H1 (cell line): Measurements from ENCODE around the gene UQCRFS1. TPM values are rescaled to one million over a fixed set of nuclear protein-coding genes. Genes with fewer than 3 reads are reported as not detected.

Source experiments
- CTCF ChIA-PET: fragments of 300-600 bp; sonication (Branson Sonifier 250); formaldehyde crosslinking; loops from one replicate; lab custom pipeline; 2021; ENCODE audit not compliant: partially characterized antibody; lab: Charles Lee
- POLR2A ChIA-PET: fragments of 300-600 bp; sonication (Branson Sonifier 250); formaldehyde crosslinking; loops from one replicate; lab custom pipeline; 2021; ENCODE audit warnings: inconsistent platforms; ENCODE audit not compliant: partially characterized antibody; lab: Charles Lee
- DNase-seq, 2 experiments: peaks; one replicate each; pipeline versions ENCODE4 v3.0.0 to v3.0.0-alpha.2; 2010 to 2022; ENCODE audit warnings: low spot score in 2 of 2, low read depth in 1 of 2, mixed read lengths in 1 of 2
- FAIRE-seq: peaks from 2 replicates; lab custom pipeline; 2011; peaks lifted over from hg19 to GRCh38; lab: Jason Lieb, UNC
- H2AFZ ChIP-seq: 2 replicates; pipeline ENCODE4 v1.8.1; 2012; ENCODE audit warnings: low read length, inconsistent platforms
- H2AK5ac ChIP-seq: 2 replicates; pipeline ENCODE4 v1.6.1; 2013; ENCODE audit warnings: low read depth, low read length
- H2BK120ac ChIP-seq: replicated peaks from 2 replicates; pipeline ENCODE3; 2013; ENCODE audit warnings: low read depth, low read length, inconsistent platforms
- H2BK12ac ChIP-seq: 2 replicates; pipeline ENCODE4 v1.6.1; 2013; ENCODE audit warnings: low read depth, low read length
- H2BK15ac ChIP-seq: 2 replicates; pipeline ENCODE4 v1.6.1; 2013; ENCODE audit warnings: low read length
- H2BK20ac ChIP-seq: 2 replicates; pipeline ENCODE4 v1.6.1; 2013; ENCODE audit warnings: low read length
- H2BK5ac ChIP-seq: 2 replicates; pipeline ENCODE4 v1.6.1; 2013; ENCODE audit warnings: low read depth, low read length
- H3K14ac ChIP-seq: 2 replicates; pipeline ENCODE4 v1.6.1; 2013; ENCODE audit warnings: inconsistent platforms; ENCODE audit not compliant: insufficient read length
- H3K18ac ChIP-seq: 2 replicates; pipeline ENCODE4 v1.6.1; 2013; ENCODE audit warnings: low read length; ENCODE audit errors: extremely low read depth
- H3K23ac ChIP-seq: 2 replicates; pipeline ENCODE4 v1.6.1; 2013; ENCODE audit warnings: inconsistent platforms; ENCODE audit not compliant: insufficient read length
- H3K23me2 ChIP-seq: 2 replicates; pipeline ENCODE4 v1.6.1; 2013; ENCODE audit warnings: low read depth, low read length
- H3K27ac ChIP-seq: 2 replicates; pipeline ENCODE4 v1.6.1; 2011; ENCODE audit warnings: low read depth, low read length, inconsistent platforms
- H3K27me3 ChIP-seq, 4 experiments: replicated peaks in 1 of 4; 1 replicate in 1 of 4; 2 replicates in 3 of 4; pipeline versions ENCODE4 v1.6.1 to v1.8.1; 2011 to 2013; ENCODE audit warnings: low read length in 3 of 4, mild to moderate bottlenecking in 3 of 4, inconsistent platforms in 2 of 4, mixed read lengths in 2 of 4, moderate library complexity in 1 of 4; ENCODE audit not compliant: control insufficient read depth in 3 of 4, insufficient read depth in 3 of 4; ENCODE audit errors: extremely low read depth in 1 of 4
- H3K36me3 ChIP-seq, 4 experiments: 2 replicates each; pipeline versions ENCODE4 v1.6.1 to v1.8.1; 2011 to 2013; ENCODE audit warnings: mild to moderate bottlenecking in 4 of 4, low read length in 3 of 4, moderate library complexity in 2 of 4, control low read depth in 1 of 4, inconsistent platforms in 1 of 4; ENCODE audit not compliant: insufficient read depth in 4 of 4, control insufficient read depth in 2 of 4
- H3K4ac ChIP-seq: replicated peaks from 2 replicates; pipeline ENCODE3; 2013; ENCODE audit warnings: low read length, low read depth, mixed read lengths, inconsistent platforms; ENCODE audit not compliant: insufficient read length
- H3K4me1 ChIP-seq, 4 experiments: replicated peaks in 1 of 4; 1 replicate in 1 of 4; 2 replicates in 3 of 4; pipeline versions ENCODE4 v1.6.1 to v1.8.1; 2011 to 2013; ENCODE audit warnings: low read length in 3 of 4, inconsistent platforms in 2 of 4, mixed read lengths in 1 of 4; ENCODE audit not compliant: insufficient read depth in 4 of 4, control insufficient read depth in 3 of 4
- H3K4me2 ChIP-seq, 2 experiments: 2 replicates each; pipeline versions ENCODE4 v1.6.1 to v1.8.1; 2011 to 2013; ENCODE audit warnings: low read depth in 2 of 2, low read length in 2 of 2, control low read depth in 1 of 2, inconsistent platforms in 1 of 2, mild to moderate bottlenecking in 1 of 2; ENCODE audit not compliant: insufficient read depth in 1 of 2
- H3K4me3 ChIP-seq, 4 experiments: fragments of 200-600, 300-600 bp in 1 of 4; sonication (generic), shearing (Covaris generic), sonication (Bioruptor Twin) in 1 of 4; 2 replicates each; pipeline versions ENCODE4 v1.5.1 to v1.8.1; 2011 to 2016; ENCODE audit warnings: low read length in 4 of 4, low read depth in 3 of 4, control low read depth in 2 of 4, inconsistent platforms in 2 of 4, mild to moderate bottlenecking in 2 of 4, mixed read lengths in 1 of 4, moderate library complexity in 1 of 4; ENCODE audit not compliant: insufficient read depth in 2 of 4; ENCODE audit errors: extremely low read depth in 1 of 4
- H3K56ac ChIP-seq: replicated peaks from 2 replicates; pipeline ENCODE3; 2013; ENCODE audit warnings: low read depth, mild to moderate bottlenecking, mixed read lengths, low read length, inconsistent platforms; ENCODE audit not compliant: insufficient read length
- H3K79me1 ChIP-seq: 2 replicates; pipeline ENCODE4 v1.6.1; 2013; ENCODE audit warnings: low read depth, low read length, control low read depth
- H3K79me2 ChIP-seq, 2 experiments: 2 replicates each; pipeline versions ENCODE4 v1.6.1 to v1.8.1; 2012 to 2013; ENCODE audit warnings: low read length in 2 of 2, mild to moderate bottlenecking in 2 of 2, inconsistent platforms in 1 of 2; ENCODE audit not compliant: insufficient read depth in 2 of 2, control insufficient read depth in 1 of 2
- H3K9ac ChIP-seq, 4 experiments: replicated peaks in 1 of 4; 1 replicate in 1 of 4; 2 replicates in 3 of 4; pipeline versions ENCODE4 v1.6.1 to v1.8.1; 2011 to 2013; ENCODE audit warnings: low read depth in 3 of 4, low read length in 3 of 4, control low read depth in 2 of 4, mild to moderate bottlenecking in 2 of 4, moderate library complexity in 2 of 4, inconsistent platforms in 1 of 4; ENCODE audit errors: extremely low read depth in 1 of 4
- H3K9me3 ChIP-seq, 2 experiments: 2 replicates each; pipeline versions ENCODE4 v1.6.1 to v1.8.1; 2012 to 2013; ENCODE audit warnings: mild to moderate bottlenecking in 2 of 2, moderate library complexity in 2 of 2, control low read depth in 1 of 2, inconsistent platforms in 1 of 2, low read depth in 1 of 2, low read length in 1 of 2, mixed read lengths in 1 of 2; ENCODE audit not compliant: insufficient read depth in 2 of 2
- H4K20me1 ChIP-seq, 2 experiments: replicated peaks in 1 of 2; 2 replicates each; pipeline versions ENCODE3 to v1.8.1; 2011 to 2013; ENCODE audit warnings: inconsistent platforms in 2 of 2, low read length in 2 of 2, mild to moderate bottlenecking in 1 of 2; ENCODE audit not compliant: insufficient read depth in 2 of 2, control insufficient read depth in 1 of 2
- H4K5ac ChIP-seq: 2 replicates; pipeline ENCODE4 v1.6.1; 2013; ENCODE audit warnings: low read length, low read depth, mixed read lengths, inconsistent platforms; ENCODE audit not compliant: insufficient read length
- H4K8ac ChIP-seq: 2 replicates; pipeline ENCODE4 v1.8.0; 2013; ENCODE audit warnings: mild to moderate bottlenecking, moderate library complexity, low read length, inconsistent platforms; ENCODE audit not compliant: insufficient read depth; ENCODE audit errors: extremely low read depth
- H4K91ac ChIP-seq: replicated peaks from 2 replicates; pipeline ENCODE3; 2013; ENCODE audit warnings: low read length, mixed read lengths, inconsistent platforms; ENCODE audit not compliant: insufficient read length
- ASH2L ChIP-seq: fragments of 200-600, 300-600 bp; sonication (generic); IDR thresholded peaks from one replicate; pipeline ENCODE4 v1.7.1; 2017; ENCODE audit warnings: low read length
- HDAC2 ChIP-seq, 2 experiments: fragments of 300-600 bp in 1 of 2; sonication (generic) in 1 of 2; IDR thresholded peaks; 2 replicates each; pipeline ENCODE4 v1.6.1; 2011 to 2012; ENCODE audit warnings: low read depth in 2 of 2, low read length in 2 of 2, mild to moderate bottlenecking in 2 of 2, moderate library complexity in 2 of 2, borderline replicate concordance in 1 of 2, inconsistent platforms in 1 of 2
- POU5F1 ChIP-seq: IDR thresholded peaks from 2 replicates; pipeline ENCODE4 v1.6.1; 2011; ENCODE audit warnings: low read depth, mild to moderate bottlenecking, low read length, moderate library complexity
- RFX5 ChIP-seq: IDR thresholded peaks from 2 replicates; pipeline ENCODE4 v1.6.1; 2011; ENCODE audit warnings: low read depth, low read length, improper control_type of control experiment, borderline replicate concordance
- RNF2 ChIP-seq: fragments of 200-900, 300-1000 bp; sonication (generic); IDR thresholded peaks from 2 replicates; pipeline ENCODE4 v1.7.1; 2016; ENCODE audit warnings: borderline replicate concordance, low read depth, mild to moderate bottlenecking, antibody characterized with exemption, low read length; ENCODE audit not compliant: poor library complexity, severe bottlenecking; ENCODE audit errors: missing control alignments
- WGBS, 2 experiments: shearing (Covaris generic) in 1 of 2; methylation state at CpG; one replicate each; pipeline versions ENCODE4 v1.1.6 to v1.1.7; 2013 to 2015; ENCODE audit warnings: low lambda C conversion rate in 2 of 2, mixed read lengths in 2 of 2, inconsistent platforms in 1 of 2, low coverage in 1 of 2, missing lambda C conversion rate in 1 of 2; ENCODE audit not compliant: insufficient replicate concordance in 2 of 2, insufficient coverage in 1 of 2, insufficient read length in 1 of 2; ENCODE audit errors: extremely low coverage in 1 of 2, missing lambda C conversion rate in 1 of 2; 5-methylcytosine and 5-hydroxymethylcytosine counted together
- long read RNA-seq, 2 experiments: library from RNA in 1 of 2; library from capped mRNA in 1 of 2; stranded (forward); transcript quantifications; one replicate each; pipeline ENCODE4 v2.0.0, GENCODE V29; 2021; ENCODE audit warnings: inconsistent platforms in 1 of 2
- polyA minus RNA-seq, 3 experiments: library from RNA; depleted of rRNA, polyadenylated mRNA; stranded (reverse); fragments of >200 nt; gene quantifications; 1 replicate in 2 of 3; 2 replicates in 1 of 3; pipeline ENCODE4 v1.2.3, GENCODE V29; 2011
- polyA plus RNA-seq, 7 experiments: library from polyadenylated mRNA; depleted of rRNA in 3 of 7; stranded (reverse) in 5 of 7; unstranded in 2 of 7; fragments of >200 nt in 5 of 7; fragments of 200-250 nt in 2 of 7; gene quantifications; 1 replicate in 5 of 7; 2 replicates in 1 of 7; 4 replicates in 1 of 7; pipeline versions ENCODE4 v1.2.1 to v1.2.3, GENCODE V29; 2011 to 2013; ENCODE audit warnings: missing spikeins in 2 of 7, mixed read lengths in 2 of 7
- total RNA-seq: library from RNA; stranded (reverse); fragmentation: NEBNext Ultra II Directional; extraction: Animal tissue kit (Norgen Biotek cat#: 25700); gene quantifications from 2 replicates; pipeline ENCODE4 v1.2.1, GENCODE V29; 2021
- TF ChIP-seq, protein P1 (sequence below): IDR thresholded peaks from 2 replicates; pipeline ENCODE4 v1.6.1; 2012; ENCODE audit warnings: inconsistent platforms

UQCRFS1 gene
- total RNA-seq (50.9 and 52.4 TPM in 2 replicates), polyA plus RNA-seq (2011; rRNA removed) (53.8 and 59.1 TPM in 2 replicates), polyA minus RNA-seq (2011; rRNA and poly(A)+ RNA removed) (54.2 and 58.8 TPM in 2 replicates)
- 58.2 TPM for polyA plus RNA-seq (2011; cell fraction: cytosol; rRNA removed)
- polyA plus RNA-seq (2011; cell fraction: nucleus; rRNA removed) = 38.1 TPM
- 46.6 to 58.9 TPM (median 50.9 TPM) in 4 replicates for polyA plus RNA-seq (2012, experiment 1 of 2)
- polyA plus RNA-seq (2012, experiment 2 of 2) = 31.9 TPM
- polyA plus RNA-seq (2013, experiment 1 of 2) = 34.2 TPM
- 35.0 TPM for polyA plus RNA-seq (2013, experiment 2 of 2)
- polyA minus RNA-seq (2011; cell fraction: cytosol; rRNA and poly(A)+ RNA removed) = 23.2 TPM
- 28.5 TPM for polyA minus RNA-seq (2011; cell fraction: nucleus; rRNA and poly(A)+ RNA removed)
- long read RNA-seq, experiment 1, transcript UQCRFS1-201 (2 exons, 3,475 nt) = major isoform, 245 of 282 reads
- long read RNA-seq, experiment 1, partial matches to known transcripts = 0 of 282 reads
- long read RNA-seq, experiment 1, other reads (novel, unspliced or antisense) = 37 of 282 reads
- long read RNA-seq, experiment 2, partial matches to known transcripts = 0 of 1 reads
- long read RNA-seq, experiment 2, other reads (novel, unspliced or antisense) = 1 of 1 reads

DNA sequence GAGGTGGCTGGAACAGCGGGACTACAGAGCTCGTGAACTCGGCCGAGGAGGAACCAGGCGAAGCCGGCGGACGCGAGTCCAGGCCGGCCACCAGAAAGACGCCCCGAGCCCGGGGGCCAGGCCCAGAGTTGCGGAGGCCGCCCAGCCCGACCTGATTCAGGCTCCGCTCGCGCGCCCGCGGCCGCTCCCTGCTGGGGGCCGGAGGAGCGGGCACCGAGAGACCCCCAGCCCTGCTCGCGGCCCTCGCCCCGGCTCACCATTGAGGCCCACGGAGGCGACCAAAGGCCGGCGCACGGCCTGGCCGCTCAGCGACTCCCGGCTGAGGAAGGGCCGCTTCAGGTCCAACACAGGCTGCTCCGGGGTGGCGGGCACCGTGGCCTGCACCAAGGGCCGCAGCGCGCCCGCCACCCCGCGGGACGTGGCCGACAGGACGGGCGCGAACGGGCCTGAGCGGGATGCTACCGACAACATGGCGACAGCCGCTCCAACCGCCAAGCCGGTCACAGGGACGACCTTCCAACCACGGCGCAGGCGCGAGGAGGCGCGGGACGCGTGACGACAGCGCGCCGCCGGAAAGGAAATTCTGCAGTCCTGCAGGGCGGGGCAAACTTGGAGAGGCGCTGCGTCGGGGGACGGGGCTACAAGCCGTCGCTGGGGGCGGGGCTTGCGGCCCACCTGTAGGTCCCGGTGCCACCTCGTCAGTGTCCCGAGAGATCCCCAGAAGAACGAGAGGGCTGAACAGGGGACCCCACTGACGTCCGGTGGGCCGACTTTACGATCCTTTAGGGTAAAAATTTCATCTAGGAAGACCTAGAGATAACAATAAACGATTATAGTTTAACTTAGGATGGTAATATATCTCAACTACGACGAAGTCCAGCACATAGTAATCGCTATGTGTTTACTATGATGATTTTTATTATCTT is at the start of gene UQCRFS1:
UQCRFS1 (minus strand) TSS at position 504 of the 926 bp plus-strand sequence; CDS start at position 471, 33 bp downstream.
- Histone ChIP-seq H2AK5ac (no peak within 1 kb of the TSS; the same call in 1 of the 2 replicates), H3K23ac (no peak within 1 kb of the TSS), H3K56ac (peak within 1 kb of the TSS; percentile 33), H3K27ac (peak within 1 kb of the TSS; percentile 92), H3K79me2 (peaks cover 20 to 48% of the 10 kb centered on the region in 2 experiments), H3K4me2 (peak within 1 kb of the TSS; percentile 88 to 93), H4K20me1 (peaks cover 9 to 16% of the 10 kb centered on the region in 2 experiments), H2AFZ (peak within 1 kb of the TSS; percentile 73), H3K4me3 (peak within 1 kb of the TSS; percentile 87 to 100 (median 92)), H3K18ac (no peak within 1 kb of the TSS), H3K9me3 (no peaks in the 10 kb centered on the region), H2BK5ac (0 out of 2 replicates have a peak within 1 kb of the TSS, but pooled peaks have one; percentile 40), H3K4me1 (peaks cover 2 to 13% (median 5%) of the 10 kb centered on the region in 4 experiments; a peak in 4 of 7 replicates), H3K23me2 (peaks cover 4% of the 10 kb centered on the region), H3K79me1 (no peaks in the 10 kb centered on the region), H4K8ac (peak within 1 kb of the TSS; percentile 99), H3K36me3 (peaks cover 0 to 2% (median 0%) of the 10 kb centered on the region in 4 experiments; a peak in 1 of 8 replicates), H3K9ac (peak within 1 kb of the TSS; percentile 67 to 100 (median 96)), H4K91ac (no peak within 1 kb of the TSS), H2BK15ac (0 out of 2 replicates have a peak within 1 kb of the TSS, but pooled peaks have one; percentile 19), H4K5ac (peak within 1 kb of the TSS; percentile 81), H3K4ac (peak within 1 kb of the TSS; percentile 57), H3K14ac (peak within 1 kb of the TSS; percentile 91), H2BK12ac (peak within 1 kb of the TSS; percentile 22; the same call in 1 of the 2 replicates), H2BK120ac (peak within 1 kb of the TSS; percentile 67), H3K27me3 (no peaks in the 10 kb centered on the region), H2BK20ac (no peak within 1 kb of the TSS)
- DNase-seq (peak; percentile 80 to 96), FAIRE-seq (no peak)
- CTCF ChIA-PET = interaction anchor here (1.1 to 1.3 kb wide), 2 partner anchors 48 kb away, joined by 3 read pairs; no protein-coding TSS in a partner anchor
- 4% methylated on average over 54 of the region's 95 CpGs; no CpG with 5 or more reads in 1 of the 2 experiments for WGBS, 2 experiments
- POLR2A ChIA-PET = interaction anchor here (0.6 to 1.3 kb wide), 4 partner anchors 9 to 231 kb away, joined by 3 to 5 read pairs (median 4); no protein-coding TSS in a partner anchor
- TF ChIP-seq HDAC2 (IDR thresholded peaks at IDR 0.05; ENCODE audit: borderline replicate concordance in 1 of 2, low read depth in 2 of 2, low read length in 2 of 2) = no peak
- no peak for TF ChIP-seq RFX5
- TF ChIP-seq RNF2 = no peak
- TF ChIP-seq POU5F1 = no peak
- peak; percentile 72 for TF ChIP-seq ASH2L
- TF ChIP-seq, protein P1, sequence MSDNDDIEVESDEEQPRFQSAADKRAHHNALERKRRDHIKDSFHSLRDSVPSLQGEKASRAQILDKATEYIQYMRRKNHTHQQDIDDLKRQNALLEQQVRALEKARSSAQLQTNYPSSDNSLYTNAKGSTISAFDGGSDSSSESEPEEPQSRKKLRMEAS = 0 out of 2 replicates have a peak, but pooled peaks have one; percentile 15
